H1 (cell line): Measurements from ENCODE around the gene GNLY. TPM values are rescaled to one million over a fixed set of nuclear protein-coding genes. Genes with fewer than 3 reads are reported as not detected.

Source experiments
- CTCF ChIA-PET: fragments of 300-600 bp; sonication (Branson Sonifier 250); formaldehyde crosslinking; loops from one replicate; lab custom pipeline; 2021; ENCODE audit not compliant: partially characterized antibody; lab: Charles Lee
- POLR2A ChIA-PET: fragments of 300-600 bp; sonication (Branson Sonifier 250); formaldehyde crosslinking; loops from one replicate; lab custom pipeline; 2021; ENCODE audit warnings: inconsistent platforms; ENCODE audit not compliant: partially characterized antibody; lab: Charles Lee
- DNase-seq, 2 experiments: peaks; one replicate each; pipeline versions ENCODE4 v3.0.0 to v3.0.0-alpha.2; 2010 to 2022; ENCODE audit warnings: low spot score in 2 of 2, low read depth in 1 of 2, mixed read lengths in 1 of 2
- FAIRE-seq: peaks from 2 replicates; lab custom pipeline; 2011; peaks lifted over from hg19 to GRCh38; lab: Jason Lieb, UNC
- H2AFZ ChIP-seq: 2 replicates; pipeline ENCODE4 v1.8.1; 2012; ENCODE audit warnings: low read length, inconsistent platforms
- H2AK5ac ChIP-seq: 2 replicates; pipeline ENCODE4 v1.6.1; 2013; ENCODE audit warnings: low read depth, low read length
- H2BK120ac ChIP-seq: replicated peaks from 2 replicates; pipeline ENCODE3; 2013; ENCODE audit warnings: low read depth, low read length, inconsistent platforms
- H2BK12ac ChIP-seq: 2 replicates; pipeline ENCODE4 v1.6.1; 2013; ENCODE audit warnings: low read depth, low read length
- H2BK15ac ChIP-seq: 2 replicates; pipeline ENCODE4 v1.6.1; 2013; ENCODE audit warnings: low read length
- H2BK20ac ChIP-seq: 2 replicates; pipeline ENCODE4 v1.6.1; 2013; ENCODE audit warnings: low read length
- H2BK5ac ChIP-seq: 2 replicates; pipeline ENCODE4 v1.6.1; 2013; ENCODE audit warnings: low read depth, low read length
- H3K14ac ChIP-seq: 2 replicates; pipeline ENCODE4 v1.6.1; 2013; ENCODE audit warnings: inconsistent platforms; ENCODE audit not compliant: insufficient read length
- H3K18ac ChIP-seq: 2 replicates; pipeline ENCODE4 v1.6.1; 2013; ENCODE audit warnings: low read length; ENCODE audit errors: extremely low read depth
- H3K23ac ChIP-seq: 2 replicates; pipeline ENCODE4 v1.6.1; 2013; ENCODE audit warnings: inconsistent platforms; ENCODE audit not compliant: insufficient read length
- H3K23me2 ChIP-seq: 2 replicates; pipeline ENCODE4 v1.6.1; 2013; ENCODE audit warnings: low read depth, low read length
- H3K27ac ChIP-seq: 2 replicates; pipeline ENCODE4 v1.6.1; 2011; ENCODE audit warnings: low read depth, low read length, inconsistent platforms
- H3K27me3 ChIP-seq, 4 experiments: replicated peaks in 1 of 4; 1 replicate in 1 of 4; 2 replicates in 3 of 4; pipeline versions ENCODE4 v1.6.1 to v1.8.1; 2011 to 2013; ENCODE audit warnings: low read length in 3 of 4, mild to moderate bottlenecking in 3 of 4, inconsistent platforms in 2 of 4, mixed read lengths in 2 of 4, moderate library complexity in 1 of 4; ENCODE audit not compliant: control insufficient read depth in 3 of 4, insufficient read depth in 3 of 4; ENCODE audit errors: extremely low read depth in 1 of 4
- H3K36me3 ChIP-seq, 4 experiments: 2 replicates each; pipeline versions ENCODE4 v1.6.1 to v1.8.1; 2011 to 2013; ENCODE audit warnings: mild to moderate bottlenecking in 4 of 4, low read length in 3 of 4, moderate library complexity in 2 of 4, control low read depth in 1 of 4, inconsistent platforms in 1 of 4; ENCODE audit not compliant: insufficient read depth in 4 of 4, control insufficient read depth in 2 of 4
- H3K4ac ChIP-seq: replicated peaks from 2 replicates; pipeline ENCODE3; 2013; ENCODE audit warnings: low read length, low read depth, mixed read lengths, inconsistent platforms; ENCODE audit not compliant: insufficient read length
- H3K4me1 ChIP-seq, 4 experiments: replicated peaks in 1 of 4; 1 replicate in 1 of 4; 2 replicates in 3 of 4; pipeline versions ENCODE4 v1.6.1 to v1.8.1; 2011 to 2013; ENCODE audit warnings: low read length in 3 of 4, inconsistent platforms in 2 of 4, mixed read lengths in 1 of 4; ENCODE audit not compliant: insufficient read depth in 4 of 4, control insufficient read depth in 3 of 4
- H3K4me2 ChIP-seq, 2 experiments: 2 replicates each; pipeline versions ENCODE4 v1.6.1 to v1.8.1; 2011 to 2013; ENCODE audit warnings: low read depth in 2 of 2, low read length in 2 of 2, control low read depth in 1 of 2, inconsistent platforms in 1 of 2, mild to moderate bottlenecking in 1 of 2; ENCODE audit not compliant: insufficient read depth in 1 of 2
- H3K4me3 ChIP-seq, 4 experiments: fragments of 200-600, 300-600 bp in 1 of 4; sonication (generic), shearing (Covaris generic), sonication (Bioruptor Twin) in 1 of 4; 2 replicates each; pipeline versions ENCODE4 v1.5.1 to v1.8.1; 2011 to 2016; ENCODE audit warnings: low read length in 4 of 4, low read depth in 3 of 4, control low read depth in 2 of 4, inconsistent platforms in 2 of 4, mild to moderate bottlenecking in 2 of 4, mixed read lengths in 1 of 4, moderate library complexity in 1 of 4; ENCODE audit not compliant: insufficient read depth in 2 of 4; ENCODE audit errors: extremely low read depth in 1 of 4
- H3K56ac ChIP-seq: replicated peaks from 2 replicates; pipeline ENCODE3; 2013; ENCODE audit warnings: low read depth, mild to moderate bottlenecking, mixed read lengths, low read length, inconsistent platforms; ENCODE audit not compliant: insufficient read length
- H3K79me1 ChIP-seq: 2 replicates; pipeline ENCODE4 v1.6.1; 2013; ENCODE audit warnings: low read depth, low read length, control low read depth
- H3K79me2 ChIP-seq, 2 experiments: 2 replicates each; pipeline versions ENCODE4 v1.6.1 to v1.8.1; 2012 to 2013; ENCODE audit warnings: low read length in 2 of 2, mild to moderate bottlenecking in 2 of 2, inconsistent platforms in 1 of 2; ENCODE audit not compliant: insufficient read depth in 2 of 2, control insufficient read depth in 1 of 2
- H3K9ac ChIP-seq, 4 experiments: replicated peaks in 1 of 4; 1 replicate in 1 of 4; 2 replicates in 3 of 4; pipeline versions ENCODE4 v1.6.1 to v1.8.1; 2011 to 2013; ENCODE audit warnings: low read depth in 3 of 4, low read length in 3 of 4, control low read depth in 2 of 4, mild to moderate bottlenecking in 2 of 4, moderate library complexity in 2 of 4, inconsistent platforms in 1 of 4; ENCODE audit errors: extremely low read depth in 1 of 4
- H3K9me3 ChIP-seq, 2 experiments: 2 replicates each; pipeline versions ENCODE4 v1.6.1 to v1.8.1; 2012 to 2013; ENCODE audit warnings: mild to moderate bottlenecking in 2 of 2, moderate library complexity in 2 of 2, control low read depth in 1 of 2, inconsistent platforms in 1 of 2, low read depth in 1 of 2, low read length in 1 of 2, mixed read lengths in 1 of 2; ENCODE audit not compliant: insufficient read depth in 2 of 2
- H4K20me1 ChIP-seq, 2 experiments: replicated peaks in 1 of 2; 2 replicates each; pipeline versions ENCODE3 to v1.8.1; 2011 to 2013; ENCODE audit warnings: inconsistent platforms in 2 of 2, low read length in 2 of 2, mild to moderate bottlenecking in 1 of 2; ENCODE audit not compliant: insufficient read depth in 2 of 2, control insufficient read depth in 1 of 2
- H4K5ac ChIP-seq: 2 replicates; pipeline ENCODE4 v1.6.1; 2013; ENCODE audit warnings: low read length, low read depth, mixed read lengths, inconsistent platforms; ENCODE audit not compliant: insufficient read length
- H4K8ac ChIP-seq: 2 replicates; pipeline ENCODE4 v1.8.0; 2013; ENCODE audit warnings: mild to moderate bottlenecking, moderate library complexity, low read length, inconsistent platforms; ENCODE audit not compliant: insufficient read depth; ENCODE audit errors: extremely low read depth
- H4K91ac ChIP-seq: replicated peaks from 2 replicates; pipeline ENCODE3; 2013; ENCODE audit warnings: low read length, mixed read lengths, inconsistent platforms; ENCODE audit not compliant: insufficient read length
- BACH1 ChIP-seq: IDR thresholded peaks from 2 replicates; pipeline ENCODE4 v1.6.1; 2012; ENCODE audit warnings: low read length, improper control_type of control experiment
- BRCA1 ChIP-seq: IDR thresholded peaks from 2 replicates; pipeline ENCODE4 v1.6.1; 2012; ENCODE audit warnings: low read depth, low read length, improper control_type of control experiment
- CHD2 ChIP-seq: IDR thresholded peaks from 2 replicates; pipeline ENCODE4 v1.6.1; 2012; ENCODE audit warnings: low read length, improper control_type of control experiment
- EP300 ChIP-seq, 2 experiments: IDR thresholded peaks; 1 replicate in 1 of 2; 2 replicates in 1 of 2; pipeline ENCODE4 v1.6.1; 2011 to 2012; ENCODE audit warnings: low read depth in 2 of 2, low read length in 2 of 2, mild to moderate bottlenecking in 2 of 2, borderline replicate concordance in 1 of 2, inconsistent platforms in 1 of 2, moderate library complexity in 1 of 2
- FOSL1 ChIP-seq: IDR thresholded peaks from 2 replicates; pipeline ENCODE4 v1.6.1; 2011; ENCODE audit warnings: mild to moderate bottlenecking, low read depth, low read length, moderate library complexity; ENCODE audit not compliant: insufficient read depth
- GTF2F1 ChIP-seq: IDR thresholded peaks from 2 replicates; pipeline ENCODE4 v1.6.1; 2012; ENCODE audit warnings: low read depth, low read length, improper control_type of control experiment, borderline replicate concordance
- KDM4A ChIP-seq: IDR thresholded peaks from one replicate; pipeline ENCODE4 v1.7.1; 2012; ENCODE audit warnings: low read depth, mild to moderate bottlenecking, moderate library complexity, low read length, inconsistent platforms; ENCODE audit not compliant: severe bottlenecking
- PHF8 ChIP-seq: fragments of 200-600 bp; sonication (generic); conservative IDR thresholded peaks from 2 replicates; pipeline ENCODE4 v1.7.1; 2012; ENCODE audit warnings: low read depth, mild to moderate bottlenecking, inconsistent platforms, low read length, moderate library complexity
- RXRA ChIP-seq: IDR thresholded peaks from 2 replicates; pipeline ENCODE4 v1.6.1; 2011; ENCODE audit warnings: low read depth, mild to moderate bottlenecking, low read length, moderate library complexity; ENCODE audit not compliant: insufficient read depth
- TCF12 ChIP-seq: IDR thresholded peaks from 2 replicates; pipeline ENCODE4 v1.6.1; 2011; ENCODE audit warnings: low read depth, mild to moderate bottlenecking, low read length
- WGBS, 2 experiments: shearing (Covaris generic) in 1 of 2; methylation state at CpG; one replicate each; pipeline versions ENCODE4 v1.1.6 to v1.1.7; 2013 to 2015; ENCODE audit warnings: low lambda C conversion rate in 2 of 2, mixed read lengths in 2 of 2, inconsistent platforms in 1 of 2, low coverage in 1 of 2, missing lambda C conversion rate in 1 of 2; ENCODE audit not compliant: insufficient replicate concordance in 2 of 2, insufficient coverage in 1 of 2, insufficient read length in 1 of 2; ENCODE audit errors: extremely low coverage in 1 of 2, missing lambda C conversion rate in 1 of 2; 5-methylcytosine and 5-hydroxymethylcytosine counted together
- polyA plus RNA-seq, 7 experiments: library from polyadenylated mRNA; depleted of rRNA in 3 of 7; stranded (reverse) in 5 of 7; unstranded in 2 of 7; fragments of >200 nt in 5 of 7; fragments of 200-250 nt in 2 of 7; gene quantifications; 1 replicate in 5 of 7; 2 replicates in 1 of 7; 4 replicates in 1 of 7; pipeline versions ENCODE4 v1.2.1 to v1.2.3, GENCODE V29; 2011 to 2013; ENCODE audit warnings: missing spikeins in 2 of 7, mixed read lengths in 2 of 7
- total RNA-seq: library from RNA; stranded (reverse); fragmentation: NEBNext Ultra II Directional; extraction: Animal tissue kit (Norgen Biotek cat#: 25700); gene quantifications from 2 replicates; pipeline ENCODE4 v1.2.1, GENCODE V29; 2021

Gene GNLY
- total and polyA plus RNA-seq, 2 of the 8 experiments (the other 6 are each of a cell fraction or from before 2014, with no cell fraction given) = 0.03 TPM; not detected in 1

DNA sequence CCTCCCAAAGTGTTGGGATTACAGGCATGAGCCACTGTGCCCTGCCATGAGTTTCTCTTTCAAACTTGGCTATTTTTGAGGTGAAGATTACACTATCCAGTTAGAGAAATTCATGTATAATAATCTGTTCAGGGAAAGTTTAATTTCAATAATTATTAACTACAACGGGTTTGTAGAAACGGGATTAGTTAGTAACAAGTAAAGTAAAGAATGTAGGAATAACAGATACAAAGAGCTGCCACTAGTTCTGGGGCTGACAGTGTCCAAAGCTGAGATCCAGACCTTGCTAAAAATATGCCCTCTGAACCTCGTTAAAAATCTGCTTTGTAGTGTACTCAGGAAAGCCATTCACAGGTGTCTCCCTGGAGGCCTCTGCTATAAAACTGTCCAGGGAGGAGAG lies 43.1 kb upstream of the GNLY start:
- Histone ChIP-seq H2BK5ac (no peak overlapping the region), H2BK15ac (no peak overlapping the region), H3K23ac (no peak overlapping the region), H3K36me3 (peaks cover 22 to 67% (median 45%) of the 10 kb centered on the region in 4 experiments), H3K14ac (no peak overlapping the region), H4K5ac (no peak overlapping the region), H3K4ac (no peak overlapping the region), H3K18ac (no peak overlapping the region), H3K4me3 (no peak overlapping the region), H2BK20ac (no peak overlapping the region), H3K27me3 (no peaks in the 10 kb centered on the region), H2AFZ (no peak overlapping the region), H4K91ac (no peak overlapping the region), H4K20me1 (peaks cover 0 to 2% of the 10 kb centered on the region in 2 experiments), H3K4me2 (no peak overlapping the region), H3K4me1 (0 out of 7 replicates have a peak, but pooled peaks cover 0 to 3% (median 0%) of the 10 kb centered on the region in 4 experiments), H3K9ac (no peak overlapping the region), H3K27ac (no peak overlapping the region), H2AK5ac (no peak overlapping the region), H3K79me2 (no peaks in the 10 kb centered on the region), H2BK120ac (no peak overlapping the region), H3K79me1 (no peaks in the 10 kb centered on the region), H3K9me3 (no peaks in the 10 kb centered on the region), H3K23me2 (0 out of 2 replicates have a peak, but pooled peaks cover 2% of the 10 kb centered on the region), H4K8ac (no peak overlapping the region), H2BK12ac (no peak overlapping the region), H3K56ac (no peak overlapping the region)
- no peak for FAIRE-seq
- 100% methylated on average over 3 of the region's 3 CpGs; no CpG with 5 or more reads in 1 of the 2 experiments for WGBS, 2 experiments
- ChIA-PET POLR2A (interaction anchor here (1.8 to 2.0 kb wide), 2 partner anchors 10 to 14 kb away, joined by 3 to 7 read pairs; no protein-coding TSS in a partner anchor), CTCF (interaction anchor here (0.8 to 8.4 kb wide), 6 partner anchors 9 to 55 kb away, joined by 3 to 69 read pairs (median 6); no protein-coding TSS in a partner anchor)
- DNase-seq = no peak
- TF ChIP-seq PHF8 (no peak), RXRA (no peak), KDM4A (no peak), EP300 (IDR thresholded peaks at IDR 0.05; ENCODE audit: borderline replicate concordance in 1 of 2, low read depth in 2 of 2, low read length in 2 of 2) (no peak), TCF12 (no peak), BRCA1 (no peak), BACH1 (no peak), CHD2 (no peak), FOSL1 (no peak), GTF2F1 (no peak)
